WTC11 (cell line): ENCODE data around the gene GLCCI1. TPM values are rescaled to one million over a fixed set of nuclear protein-coding genes. Genes with fewer than 3 reads are reported as not detected.
A peak's percentile ranks its signal among the peaks of the same experiment; 100 is the strongest.

Experiments
- ATAC-seq: fragments of 200-7000 bp; cut with Tn5 transposase; 2 replicates; pipeline ENCODE4 v1.10.0; 2021; ENCODE audit warnings: mild to moderate bottlenecking, moderate library complexity
- CTCF ChIA-PET: fragments of 300-600 bp; sonication (Branson Sonifier 250); formaldehyde crosslinking; loops from one replicate; lab custom pipeline; 2021; ENCODE audit warnings: antibody characterized with exemption; lab: Charles Lee
- POLR2A ChIA-PET: fragments of 350-600 bp; sonication (Branson Sonifier 250); formaldehyde crosslinking; loops from one replicate; lab custom pipeline; 2021; ENCODE audit warnings: antibody characterized with exemption; lab: Charles Lee
- DNase-seq: peaks from one replicate; pipeline ENCODE4 v3.0.0; 2021; ENCODE audit warnings: low spot score
- H3K27ac Mint-ChIP-seq: 2 replicates; pipeline ENCODE4 v1.8.0; 2021; ENCODE audit warnings: mixed read lengths
- H3K27me3 Mint-ChIP-seq: 2 replicates; pipeline ENCODE4 v1.8.0; 2021; ENCODE audit warnings: low read depth, mild to moderate bottlenecking, moderate library complexity, mixed read lengths
- H3K36me3 Mint-ChIP-seq: 2 replicates; pipeline ENCODE4 v1.8.0; 2021; ENCODE audit warnings: mixed read lengths
- H3K4me1 Mint-ChIP-seq: 2 replicates; pipeline ENCODE4 v1.8.0; 2022; ENCODE audit warnings: mixed read lengths
- H3K4me3 Mint-ChIP-seq: 2 replicates; pipeline ENCODE4 v1.8.0; 2021; ENCODE audit warnings: mild to moderate bottlenecking, moderate library complexity, mixed read lengths
- H3K9me3 Mint-ChIP-seq: 2 replicates; pipeline ENCODE4 v1.8.0; 2021; ENCODE audit warnings: mixed read lengths
- ETV6 ChIP-seq: sonication (generic); formaldehyde crosslinking; IDR thresholded peaks from 2 replicates; pipeline ENCODE4 v1.8.1; 2022; ENCODE audit warnings: mild to moderate bottlenecking, missing genetic modification reagents
- TCF7 ChIP-seq: sonication (generic); formaldehyde crosslinking; IDR thresholded peaks from 2 replicates; pipeline ENCODE4 v1.8.0; 2022; ENCODE audit warnings: mild to moderate bottlenecking, low read depth, missing genetic modification reagents, moderate library complexity
- USF1 ChIP-seq: sonication (generic); formaldehyde crosslinking; IDR thresholded peaks from 2 replicates; pipeline ENCODE4 v1.8.0; 2022; ENCODE audit warnings: mild to moderate bottlenecking, missing genetic modification reagents
- ZNF138 ChIP-seq: sonication (generic); formaldehyde crosslinking; conservative IDR thresholded peaks from 2 replicates; pipeline ENCODE4 v1.8.1; 2022; ENCODE audit warnings: mild to moderate bottlenecking, moderate library complexity, missing genetic modification reagents
- ZNF317 ChIP-seq: sonication (generic); formaldehyde crosslinking; IDR thresholded peaks from 2 replicates; pipeline ENCODE4 v1.8.1; 2023; ENCODE audit warnings: low read depth, mild to moderate bottlenecking, moderate library complexity, missing genetic modification reagents, borderline replicate concordance
- ZNF425 ChIP-seq: fragments of 250-450 bp; sonication (Bioruptor Pico); conservative IDR thresholded peaks from 2 replicates; pipeline ENCODE4 v1.9.0; 2021; ENCODE audit warnings: mild to moderate bottlenecking
- ZNF671 ChIP-seq: fragments of 250-450 bp; sonication (Bioruptor Pico); IDR thresholded peaks from 2 replicates; pipeline ENCODE4 v1.8.0; 2021; ENCODE audit warnings: mild to moderate bottlenecking
- total RNA-seq: library from RNA; stranded (reverse); gene quantifications from 3 replicates; pipeline ENCODE4 v1.2.3, GENCODE V29; 2021
- TF ChIP-seq, protein P1 (sequence below): fragments of 250-450 bp; sonication (Bioruptor Pico); IDR thresholded peaks from 2 replicates; pipeline ENCODE4 v1.9.0; 2021; ENCODE audit warnings: mild to moderate bottlenecking, borderline replicate concordance
- TF ChIP-seq, protein P2 (sequence below): sonication (generic); formaldehyde crosslinking; IDR thresholded peaks from 2 replicates; pipeline ENCODE4 v1.8.0; 2023; ENCODE audit warnings: missing genetic modification reagents, mild to moderate bottlenecking, borderline replicate concordance
- TF ChIP-seq, protein P3 (sequence below): sonication (generic); formaldehyde crosslinking; IDR thresholded peaks from 2 replicates; pipeline ENCODE4 v1.8.0; 2022; ENCODE audit warnings: mild to moderate bottlenecking, missing genetic modification reagents
- TF ChIP-seq, protein P4 (sequence below): sonication (generic); formaldehyde crosslinking; conservative IDR thresholded peaks from 2 replicates; pipeline ENCODE4 v1.8.1; 2023; ENCODE audit warnings: mild to moderate bottlenecking, low read depth, missing genetic modification reagents, moderate library complexity

Gene GLCCI1
- total RNA-seq, 1 experiment from 2014 or later: 23.8 TPM

- no peaks in the 10 kb centered on the region for H3K27me3 Mint-ChIP-seq
- DNase-seq (no peak), ATAC-seq (no peak)
These were observed 96.2 kb downstream of the GLCCI1 start for GRCh38 chr7:8064828-8065227.

More at GRCh38 chr7:8064828-8065227, 96.2 kb downstream of the GLCCI1 start:
- peaks cover 9% of the 10 kb centered on the region for H3K9me3 Mint-ChIP-seq
- peak overlapping the region; percentile 62; the same call in 1 of the 2 replicates for H3K27ac Mint-ChIP-seq
- TF ChIP-seq ZNF317 (CRISPR knock-in tag) (no peak), ETV6 (CRISPR knock-in tag) (no peak), USF1 (CRISPR knock-in tag) (no peak), TCF7 (CRISPR knock-in tag) (no peak), ZNF425 (CRISPR knock-in tag) (no peak), ZNF671 (CRISPR knock-in tag) (no peak), ZNF138 (CRISPR knock-in tag) (no peak)
- TF ChIP-seq, protein P1, sequence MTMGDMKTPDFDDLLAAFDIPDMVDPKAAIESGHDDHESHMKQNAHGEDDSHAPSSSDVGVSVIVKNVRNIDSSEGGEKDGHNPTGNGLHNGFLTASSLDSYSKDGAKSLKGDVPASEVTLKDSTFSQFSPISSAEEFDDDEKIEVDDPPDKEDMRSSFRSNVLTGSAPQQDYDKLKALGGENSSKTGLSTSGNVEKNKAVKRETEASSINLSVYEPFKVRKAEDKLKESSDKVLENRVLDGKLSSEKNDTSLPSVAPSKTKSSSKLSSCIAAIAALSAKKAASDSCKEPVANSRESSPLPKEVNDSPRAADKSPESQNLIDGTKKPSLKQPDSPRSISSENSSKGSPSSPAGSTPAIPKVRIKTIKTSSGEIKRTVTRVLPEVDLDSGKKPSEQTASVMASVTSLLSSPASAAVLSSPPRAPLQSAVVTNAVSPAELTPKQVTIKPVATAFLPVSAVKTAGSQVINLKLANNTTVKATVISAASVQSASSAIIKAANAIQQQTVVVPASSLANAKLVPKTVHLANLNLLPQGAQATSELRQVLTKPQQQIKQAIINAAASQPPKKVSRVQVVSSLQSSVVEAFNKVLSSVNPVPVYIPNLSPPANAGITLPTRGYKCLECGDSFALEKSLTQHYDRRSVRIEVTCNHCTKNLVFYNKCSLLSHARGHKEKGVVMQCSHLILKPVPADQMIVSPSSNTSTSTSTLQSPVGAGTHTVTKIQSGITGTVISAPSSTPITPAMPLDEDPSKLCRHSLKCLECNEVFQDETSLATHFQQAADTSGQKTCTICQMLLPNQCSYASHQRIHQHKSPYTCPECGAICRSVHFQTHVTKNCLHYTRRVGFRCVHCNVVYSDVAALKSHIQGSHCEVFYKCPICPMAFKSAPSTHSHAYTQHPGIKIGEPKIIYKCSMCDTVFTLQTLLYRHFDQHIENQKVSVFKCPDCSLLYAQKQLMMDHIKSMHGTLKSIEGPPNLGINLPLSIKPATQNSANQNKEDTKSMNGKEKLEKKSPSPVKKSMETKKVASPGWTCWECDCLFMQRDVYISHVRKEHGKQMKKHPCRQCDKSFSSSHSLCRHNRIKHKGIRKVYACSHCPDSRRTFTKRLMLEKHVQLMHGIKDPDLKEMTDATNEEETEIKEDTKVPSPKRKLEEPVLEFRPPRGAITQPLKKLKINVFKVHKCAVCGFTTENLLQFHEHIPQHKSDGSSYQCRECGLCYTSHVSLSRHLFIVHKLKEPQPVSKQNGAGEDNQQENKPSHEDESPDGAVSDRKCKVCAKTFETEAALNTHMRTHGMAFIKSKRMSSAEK: no peak
- TF ChIP-seq, protein P2, sequence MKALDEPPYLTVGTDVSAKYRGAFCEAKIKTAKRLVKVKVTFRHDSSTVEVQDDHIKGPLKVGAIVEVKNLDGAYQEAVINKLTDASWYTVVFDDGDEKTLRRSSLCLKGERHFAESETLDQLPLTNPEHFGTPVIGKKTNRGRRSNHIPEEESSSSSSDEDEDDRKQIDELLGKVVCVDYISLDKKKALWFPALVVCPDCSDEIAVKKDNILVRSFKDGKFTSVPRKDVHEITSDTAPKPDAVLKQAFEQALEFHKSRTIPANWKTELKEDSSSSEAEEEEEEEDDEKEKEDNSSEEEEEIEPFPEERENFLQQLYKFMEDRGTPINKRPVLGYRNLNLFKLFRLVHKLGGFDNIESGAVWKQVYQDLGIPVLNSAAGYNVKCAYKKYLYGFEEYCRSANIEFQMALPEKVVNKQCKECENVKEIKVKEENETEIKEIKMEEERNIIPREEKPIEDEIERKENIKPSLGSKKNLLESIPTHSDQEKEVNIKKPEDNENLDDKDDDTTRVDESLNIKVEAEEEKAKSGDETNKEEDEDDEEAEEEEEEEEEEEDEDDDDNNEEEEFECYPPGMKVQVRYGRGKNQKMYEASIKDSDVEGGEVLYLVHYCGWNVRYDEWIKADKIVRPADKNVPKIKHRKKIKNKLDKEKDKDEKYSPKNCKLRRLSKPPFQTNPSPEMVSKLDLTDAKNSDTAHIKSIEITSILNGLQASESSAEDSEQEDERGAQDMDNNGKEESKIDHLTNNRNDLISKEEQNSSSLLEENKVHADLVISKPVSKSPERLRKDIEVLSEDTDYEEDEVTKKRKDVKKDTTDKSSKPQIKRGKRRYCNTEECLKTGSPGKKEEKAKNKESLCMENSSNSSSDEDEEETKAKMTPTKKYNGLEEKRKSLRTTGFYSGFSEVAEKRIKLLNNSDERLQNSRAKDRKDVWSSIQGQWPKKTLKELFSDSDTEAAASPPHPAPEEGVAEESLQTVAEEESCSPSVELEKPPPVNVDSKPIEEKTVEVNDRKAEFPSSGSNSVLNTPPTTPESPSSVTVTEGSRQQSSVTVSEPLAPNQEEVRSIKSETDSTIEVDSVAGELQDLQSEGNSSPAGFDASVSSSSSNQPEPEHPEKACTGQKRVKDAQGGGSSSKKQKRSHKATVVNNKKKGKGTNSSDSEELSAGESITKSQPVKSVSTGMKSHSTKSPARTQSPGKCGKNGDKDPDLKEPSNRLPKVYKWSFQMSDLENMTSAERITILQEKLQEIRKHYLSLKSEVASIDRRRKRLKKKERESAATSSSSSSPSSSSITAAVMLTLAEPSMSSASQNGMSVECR (CRISPR knock-in tag): no peak
- TF ChIP-seq, protein P3, sequence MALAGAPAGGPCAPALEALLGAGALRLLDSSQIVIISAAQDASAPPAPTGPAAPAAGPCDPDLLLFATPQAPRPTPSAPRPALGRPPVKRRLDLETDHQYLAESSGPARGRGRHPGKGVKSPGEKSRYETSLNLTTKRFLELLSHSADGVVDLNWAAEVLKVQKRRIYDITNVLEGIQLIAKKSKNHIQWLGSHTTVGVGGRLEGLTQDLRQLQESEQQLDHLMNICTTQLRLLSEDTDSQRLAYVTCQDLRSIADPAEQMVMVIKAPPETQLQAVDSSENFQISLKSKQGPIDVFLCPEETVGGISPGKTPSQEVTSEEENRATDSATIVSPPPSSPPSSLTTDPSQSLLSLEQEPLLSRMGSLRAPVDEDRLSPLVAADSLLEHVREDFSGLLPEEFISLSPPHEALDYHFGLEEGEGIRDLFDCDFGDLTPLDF (CRISPR knock-in tag): no peak
- TF ChIP-seq, protein P4, sequence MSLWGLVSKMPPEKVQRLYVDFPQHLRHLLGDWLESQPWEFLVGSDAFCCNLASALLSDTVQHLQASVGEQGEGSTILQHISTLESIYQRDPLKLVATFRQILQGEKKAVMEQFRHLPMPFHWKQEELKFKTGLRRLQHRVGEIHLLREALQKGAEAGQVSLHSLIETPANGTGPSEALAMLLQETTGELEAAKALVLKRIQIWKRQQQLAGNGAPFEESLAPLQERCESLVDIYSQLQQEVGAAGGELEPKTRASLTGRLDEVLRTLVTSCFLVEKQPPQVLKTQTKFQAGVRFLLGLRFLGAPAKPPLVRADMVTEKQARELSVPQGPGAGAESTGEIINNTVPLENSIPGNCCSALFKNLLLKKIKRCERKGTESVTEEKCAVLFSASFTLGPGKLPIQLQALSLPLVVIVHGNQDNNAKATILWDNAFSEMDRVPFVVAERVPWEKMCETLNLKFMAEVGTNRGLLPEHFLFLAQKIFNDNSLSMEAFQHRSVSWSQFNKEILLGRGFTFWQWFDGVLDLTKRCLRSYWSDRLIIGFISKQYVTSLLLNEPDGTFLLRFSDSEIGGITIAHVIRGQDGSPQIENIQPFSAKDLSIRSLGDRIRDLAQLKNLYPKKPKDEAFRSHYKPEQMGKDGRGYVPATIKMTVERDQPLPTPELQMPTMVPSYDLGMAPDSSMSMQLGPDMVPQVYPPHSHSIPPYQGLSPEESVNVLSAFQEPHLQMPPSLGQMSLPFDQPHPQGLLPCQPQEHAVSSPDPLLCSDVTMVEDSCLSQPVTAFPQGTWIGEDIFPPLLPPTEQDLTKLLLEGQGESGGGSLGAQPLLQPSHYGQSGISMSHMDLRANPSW (CRISPR knock-in tag): no peak
- TF ChIP-seq, all 79 proteins: peak for 0
- ChIA-PET POLR2A (no interaction called here), CTCF (no interaction called here)
- peaks cover 24% of the 10 kb centered on the region for H3K36me3 Mint-ChIP-seq
- no peak overlapping the region for H3K4me3 Mint-ChIP-seq
- peaks cover 40% of the 10 kb centered on the region for H3K4me1 Mint-ChIP-seq
